Measurements from ENCODE around the gene MLH3.

GRCh38 chr14:75090353-75090752 lies 39.1 kb upstream of the MLH3 start:
- TF ChIP-seq POLR2AphosphoS5 (IDR thresholded peaks at IDR 0.05; ENCODE audit: low read depth) (no peak), CTCF (IDR thresholded peaks at IDR 0.05; ENCODE audit: insufficient read depth, low read length) (no peak), REST (IDR thresholded peaks at IDR 0.05; ENCODE audit: insufficient replicate concordance, low read depth) (no peak)
